NCI-H2107 (cell line): ENCODE data around the gene AGL.
"Not testable (repeated sequence)": the region's sequence is repeated elsewhere in the genome, so short reads cannot be mapped to it uniquely, and the experiment has no call there.

Source experiments
- DNase-seq: peaks from one replicate; lab custom pipeline; 2025; lab: John Stamatoyannopoulos, UW

The AGL gene

GRCh38 chr1:99851850-99852454, 1.8 kb downstream of the AGL start:
- no peak for DNase-seq

GRCh38 chr1:99852648-99853047, 2.5 kb downstream of the AGL start:
- DNase-seq, result no peak

- no peak for DNase-seq
These were observed 5.8 kb downstream of the AGL start for GRCh38 chr1:99855914-99856450.

GRCh38 chr1:99857041-99857440, 6.9 kb downstream of the AGL start:
- not testable (repeated sequence) for DNase-seq

- DNase-seq, result no peak
These were observed 8.1 kb downstream of the AGL start for GRCh38 chr1:99858286-99858685.

- DNase-seq, result no peak
These were observed 8.7 kb downstream of the AGL start for GRCh38 chr1:99858881-99859280.

- DNase-seq, result no peak
These were observed 10.5 kb downstream of the AGL start for GRCh38 chr1:99860703-99861102.

GRCh38 chr1:99867682-99868081, 17.5 kb downstream of the AGL start:
- DNase-seq, result no peak

GRCh38 chr1:99869304-99869703, 19.1 kb downstream of the AGL start:
- no peak for DNase-seq

GRCh38 chr1:99869723-99870122, 19.6 kb downstream of the AGL start:
- no peak for DNase-seq

GRCh38 chr1:99872063-99872462, 21.9 kb downstream of the AGL start:
- DNase-seq, result no peak

- DNase-seq, result no peak
These were observed 27.4 kb downstream of the AGL start for GRCh38 chr1:99877568-99877967.

GRCh38 chr1:99886179-99886578, 36.0 kb downstream of the AGL start:
- no peak for DNase-seq

GRCh38 chr1:99886841-99887240, 36.7 kb downstream of the AGL start:
- no peak for DNase-seq

GRCh38 chr1:99887890-99888289, 37.7 kb downstream of the AGL start:
- DNase-seq, result no peak

- DNase-seq, result no peak
These were observed 41.8 kb downstream of the AGL start for GRCh38 chr1:99891997-99892396.

- DNase-seq, result not testable (repeated sequence)
These were observed 53.1 kb downstream of the AGL start for GRCh38 chr1:99903278-99903677.

- DNase-seq, result no peak
These were observed 56.4 kb downstream of the AGL start for GRCh38 chr1:99906535-99906934.

- DNase-seq, result no peak
These were observed 67.1 kb downstream of the AGL start for GRCh38 chr1:99917214-99917613.

GRCh38 chr1:99919220-99919619, 69.1 kb downstream of the AGL start:
- DNase-seq, result no peak

GRCh38 chr1:99934801-99935200, 84.6 kb downstream of the AGL start:
- no peak for DNase-seq

GRCh38 chr1:99935534-99935933, 85.4 kb downstream of the AGL start:
- no peak for DNase-seq

- DNase-seq, result no peak
These were observed 85.9 kb downstream of the AGL start for GRCh38 chr1:99936071-99936470.

GRCh38 chr1:99942723-99943122, 92.6 kb downstream of the AGL start:
- no peak for DNase-seq
